Left renal cortex interstitium (tissue), 4 donors: Measurements from ENCODE around the gene NBEA. TPM values are rescaled to one million over a fixed set of nuclear protein-coding genes. Genes with fewer than 3 reads are reported as not detected.

Experiments
- DNase-seq, 4 donors: peaks; one replicate each; pipeline ENCODE4 v3.0.0-alpha.2; 2013; ENCODE audit warnings: low read depth in 4 of 4, low spot score in 2 of 4, missing footprints in 1 of 4
- polyA plus RNA-seq, 4 donors: library from polyadenylated mRNA; unstranded; fragments of 120-200 nt; gene quantifications; one replicate each; pipeline ENCODE4 v1.2.1, GENCODE V29; 2013; ENCODE audit not compliant: insufficient read length in 4 of 4

Gene NBEA
- polyA plus RNA-seq, 4 donors = 14.3 to 18.2 (median 16.9) TPM

- no peak for DNase-seq
Observed at GRCh38 chr13:35694549-35695447, 752.7 kb downstream of the NBEA start.

GRCh38 chr13:35695448-35695770 lies 753.3 kb downstream of the NBEA start:
- DNase-seq = no peak

DNA sequence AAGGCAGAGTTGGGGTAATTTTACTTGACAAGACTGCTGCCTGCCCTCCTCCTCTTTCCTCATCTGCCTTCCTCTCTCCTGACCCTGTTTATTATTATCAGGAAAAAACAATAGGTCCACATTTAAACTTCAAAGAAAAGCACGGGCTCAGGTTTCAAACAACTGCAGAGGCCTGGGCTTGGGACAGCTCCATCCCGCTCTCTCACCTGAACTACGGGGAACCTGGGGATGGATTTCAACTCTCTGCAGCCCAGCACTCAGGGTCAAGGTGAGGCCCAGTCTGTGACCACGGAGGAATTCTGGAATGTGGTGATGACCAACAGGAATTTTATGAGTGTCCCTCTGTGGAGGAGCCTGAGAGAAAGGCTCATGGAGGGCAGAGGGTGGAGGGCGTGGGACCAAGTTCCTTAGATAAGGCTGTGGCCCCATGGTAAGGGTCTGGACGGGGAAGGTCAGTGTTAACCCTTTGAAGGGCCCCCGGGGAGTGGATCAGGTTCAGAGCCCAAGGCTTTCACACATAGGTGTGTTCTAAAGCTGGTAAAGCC lies 755.2 kb downstream of the NBEA start:
- no peak for DNase-seq

DNA sequence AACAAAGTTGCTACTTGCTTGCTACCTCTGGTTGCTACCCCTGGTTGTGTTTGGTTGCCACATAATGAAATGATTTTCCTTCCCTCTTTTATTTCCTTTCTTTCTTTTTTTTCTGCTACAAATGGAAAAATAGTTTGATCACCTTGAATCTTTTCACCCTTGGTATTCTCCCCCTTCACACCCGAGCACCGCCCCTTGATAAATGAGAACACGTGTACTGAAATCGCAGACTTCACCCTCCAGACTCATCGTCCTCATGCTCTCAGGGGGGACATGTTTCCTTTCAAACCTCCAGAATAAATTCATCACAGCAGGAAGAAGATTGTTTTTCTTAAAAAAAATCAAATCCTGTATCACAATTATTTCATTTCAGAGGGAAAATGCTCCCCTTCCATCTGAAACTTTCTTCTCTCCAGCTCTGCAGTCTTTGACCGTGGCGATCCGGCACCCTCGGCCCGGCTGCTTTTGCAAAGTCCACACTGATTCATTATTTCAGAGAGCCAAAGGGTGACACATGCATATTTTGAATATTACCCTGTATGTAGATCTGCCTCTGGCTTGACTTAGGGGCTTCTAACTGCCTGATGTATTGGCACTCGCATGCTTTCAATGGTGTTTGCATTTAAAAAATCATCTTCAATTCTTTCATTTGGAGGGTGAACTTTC lies 757.0 kb downstream of the NBEA start:
- DNase-seq = no peak

DNA sequence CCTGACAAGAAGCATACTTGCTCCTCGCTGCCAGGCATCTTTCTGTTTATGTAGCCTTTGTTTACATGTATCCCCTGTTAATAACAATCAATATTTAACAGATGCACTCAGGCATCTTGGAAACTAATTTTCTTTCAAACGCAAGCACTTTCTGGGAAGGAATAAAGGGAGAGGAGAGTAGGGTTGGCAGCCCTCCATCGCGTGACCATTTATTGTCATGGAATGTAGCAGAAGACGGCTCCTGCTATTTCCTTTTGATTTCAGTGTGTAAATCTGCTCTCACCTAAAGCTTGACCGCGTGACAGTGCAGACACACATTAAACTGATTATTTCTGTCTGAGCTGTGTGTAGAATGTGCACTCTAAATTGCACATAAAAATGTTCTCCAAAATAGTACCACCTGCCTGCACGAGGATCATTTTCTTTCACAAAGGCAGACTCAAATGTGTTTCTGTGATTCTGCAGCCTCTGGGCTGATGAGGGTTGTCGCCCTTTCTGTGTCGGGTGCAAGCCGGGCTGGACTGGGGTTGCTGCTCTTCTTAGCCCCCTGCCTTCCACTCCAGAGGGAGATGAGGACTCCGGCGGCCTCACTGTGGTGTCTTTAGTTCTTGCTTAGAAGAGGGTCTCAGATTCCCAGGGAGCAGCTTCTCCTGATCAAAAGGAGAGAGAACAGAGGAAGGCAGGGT lies 757.9 kb downstream of the NBEA start:
- no peak for DNase-seq

- DNase-seq = no peak
Observed at GRCh38 chr13:35700671-35701070, 758.6 kb downstream of the NBEA start.

GRCh38 chr13:35702316-35702715 lies 760.2 kb downstream of the NBEA start:
- DNase-seq = no peak

DNA sequence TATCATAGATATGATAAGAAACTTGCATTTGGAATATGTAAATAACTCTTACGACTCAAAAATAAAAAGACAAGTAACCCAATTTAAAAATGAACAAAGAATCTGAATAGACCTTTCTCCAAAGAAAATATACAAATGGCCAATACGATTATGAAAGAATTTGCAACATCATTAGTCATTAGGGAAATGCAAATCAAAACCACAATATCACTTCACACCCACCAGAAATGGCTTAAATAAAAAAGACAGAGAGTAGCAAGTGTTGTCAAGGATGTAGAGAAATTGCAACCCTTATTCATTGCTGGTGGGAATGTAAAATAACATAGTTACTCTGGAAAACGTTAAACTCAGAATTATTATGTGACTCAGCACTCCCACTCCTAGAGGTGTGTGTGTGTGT lies 761.0 kb downstream of the NBEA start:
- no peak for DNase-seq

GRCh38 chr13:35704331-35704730 lies 762.3 kb downstream of the NBEA start:
- DNase-seq = no peak

GRCh38 chr13:35706281-35706680 lies 764.2 kb downstream of the NBEA start:
- no peak for DNase-seq

DNA sequence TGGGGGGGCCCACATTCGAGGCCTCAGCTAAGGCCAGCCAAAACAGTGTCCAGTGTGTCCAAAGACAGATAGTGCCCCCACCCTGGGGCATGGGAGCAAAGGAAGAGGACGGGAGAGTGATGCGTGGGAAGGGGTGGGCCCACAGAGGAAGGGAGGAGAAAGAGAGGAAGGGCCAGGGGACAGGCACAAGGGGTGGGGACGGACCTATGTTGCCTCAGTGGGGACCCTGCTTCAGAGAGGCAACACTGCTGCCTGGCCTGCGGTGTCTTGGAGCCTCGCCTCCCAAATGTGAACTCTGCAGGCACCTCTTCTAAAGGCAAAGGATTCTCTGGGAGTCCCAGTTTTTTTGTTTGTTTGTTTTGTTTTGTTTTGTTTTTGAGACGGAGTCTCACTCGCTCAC lies 764.7 kb downstream of the NBEA start:
- no peak for DNase-seq

- no peak for DNase-seq
Observed at GRCh38 chr13:35711909-35712308, 769.8 kb downstream of the NBEA start.

DNA sequence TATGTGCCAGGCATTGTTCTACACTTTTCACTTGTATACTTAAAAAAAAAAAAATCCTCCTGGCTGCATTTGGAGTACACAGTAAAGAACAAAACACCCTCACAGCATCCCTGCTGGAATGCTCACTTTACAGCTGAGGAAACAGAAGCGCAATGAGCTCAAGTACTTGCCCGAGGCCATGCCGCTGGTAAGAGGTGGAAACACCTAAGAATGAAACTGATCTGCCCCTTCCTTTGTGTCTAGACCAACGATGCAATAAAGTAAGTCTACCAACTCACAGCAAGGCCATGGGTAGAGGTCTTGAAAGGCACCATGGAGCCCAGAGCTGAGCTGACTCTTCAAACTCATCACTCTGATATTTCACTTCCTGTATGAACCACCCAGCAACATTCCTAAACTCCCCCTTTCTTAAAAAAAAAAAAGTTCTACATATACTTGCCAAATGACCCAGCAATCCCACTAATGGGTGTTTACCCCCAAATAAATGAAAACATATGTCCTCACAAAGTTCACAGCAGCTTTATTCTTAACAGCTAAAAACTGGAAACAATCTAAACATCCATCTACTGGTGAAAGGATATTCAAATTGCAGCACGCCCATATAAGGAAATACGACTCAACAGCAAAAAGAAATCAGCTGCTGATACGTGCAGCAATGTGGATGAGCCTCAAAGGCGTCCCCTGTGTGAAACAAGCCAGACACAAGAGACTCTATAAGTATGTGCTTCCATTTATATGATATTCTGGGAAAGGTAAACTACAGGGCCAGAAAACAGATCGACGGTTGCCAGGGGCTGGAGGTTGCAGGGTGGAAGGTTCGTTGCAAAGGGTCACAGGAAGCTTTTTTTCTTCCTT lies 771.1 kb downstream of the NBEA start:
- no peak for DNase-seq

- DNase-seq = no peak
Observed at GRCh38 chr13:35714121-35714520, 772.1 kb downstream of the NBEA start.

DNA sequence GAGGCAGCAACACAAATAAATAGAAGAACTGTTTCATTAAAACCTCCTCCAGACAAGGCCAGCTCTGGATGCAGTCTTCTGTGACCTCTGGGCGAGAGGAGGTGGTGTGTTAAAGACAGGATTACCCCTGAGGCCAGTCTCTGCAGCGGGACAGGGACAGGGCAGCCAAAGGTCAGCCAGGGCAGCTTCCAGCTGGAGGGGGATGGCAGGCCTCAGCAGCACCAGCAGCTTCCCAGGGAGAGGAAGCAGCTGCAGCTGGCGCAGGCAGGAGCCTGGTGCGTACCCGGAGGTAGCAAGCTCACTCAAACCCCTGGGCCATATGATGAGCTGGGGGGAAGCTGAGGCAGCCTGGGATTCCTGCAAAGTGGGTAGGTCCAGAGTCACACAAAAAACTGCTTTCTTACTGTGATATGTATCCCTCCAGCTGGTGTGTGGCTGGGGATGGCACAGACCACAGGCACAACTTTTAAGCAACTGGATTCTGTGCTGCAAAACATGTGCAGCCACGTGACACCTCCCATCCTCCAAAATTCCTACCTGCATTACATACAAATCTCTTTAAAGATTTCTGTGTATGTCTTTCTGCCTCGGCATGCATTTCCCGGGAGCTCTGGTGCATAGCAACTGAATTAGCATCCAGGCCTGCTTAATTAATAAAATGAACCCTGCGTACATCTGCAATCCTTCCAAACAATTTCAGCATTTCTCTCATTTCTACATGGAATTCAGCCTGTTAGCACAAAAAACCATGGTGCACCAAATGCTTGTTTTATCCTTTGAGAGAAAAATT lies 772.7 kb downstream of the NBEA start:
- DNase-seq = no peak

- no peak for DNase-seq
Observed at GRCh38 chr13:35716186-35716585, 774.1 kb downstream of the NBEA start.

DNA sequence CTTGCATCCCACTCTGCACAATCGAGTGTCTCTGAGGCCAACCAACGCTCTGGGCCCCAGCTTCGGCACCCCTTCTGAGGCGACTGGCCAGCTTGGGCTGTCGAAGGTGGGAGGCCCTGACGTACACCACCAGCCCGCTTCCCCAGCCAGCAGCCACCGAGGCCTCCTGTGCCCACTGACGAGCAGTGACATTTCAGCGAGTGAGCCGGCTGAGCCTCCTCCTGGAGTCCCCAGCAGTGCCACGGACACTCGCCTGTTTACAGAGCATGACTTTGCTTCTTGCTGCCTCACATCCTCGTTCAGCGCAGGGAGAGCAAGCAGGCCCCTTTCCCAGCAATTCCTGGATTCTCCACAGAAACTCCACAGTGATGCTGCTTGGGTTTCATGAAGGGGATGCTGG lies 774.7 kb downstream of the NBEA start:
- no peak for DNase-seq

- no peak for DNase-seq
Observed at GRCh38 chr13:35718084-35718483, 776.0 kb downstream of the NBEA start.

GRCh38 chr13:35720290-35720689 lies 778.2 kb downstream of the NBEA start:
- DNase-seq = no peak
